ENCODE results near the gene XYLB.

The XYLB gene

DNA sequence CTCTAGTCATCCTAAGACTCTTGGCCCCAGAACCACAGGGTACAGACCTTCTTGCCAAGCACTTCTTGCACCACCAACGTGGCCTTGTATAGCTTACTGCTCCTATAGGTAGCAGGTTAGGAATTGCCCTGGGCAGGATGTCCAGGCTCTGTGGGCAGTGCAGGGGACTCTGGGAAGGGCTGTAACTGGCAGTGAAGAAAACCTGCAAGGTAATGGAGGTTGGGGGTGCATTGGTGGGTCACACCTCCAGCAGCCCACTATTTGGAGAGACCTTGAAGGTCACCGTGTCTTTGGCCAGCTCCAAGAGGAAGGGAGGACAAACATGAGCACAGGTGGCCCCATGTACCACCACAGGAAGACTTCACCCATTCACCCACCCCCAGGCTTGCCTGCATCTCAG, 21.3 kb upstream of the XYLB start:
- DNase-seq: no peak

DNA sequence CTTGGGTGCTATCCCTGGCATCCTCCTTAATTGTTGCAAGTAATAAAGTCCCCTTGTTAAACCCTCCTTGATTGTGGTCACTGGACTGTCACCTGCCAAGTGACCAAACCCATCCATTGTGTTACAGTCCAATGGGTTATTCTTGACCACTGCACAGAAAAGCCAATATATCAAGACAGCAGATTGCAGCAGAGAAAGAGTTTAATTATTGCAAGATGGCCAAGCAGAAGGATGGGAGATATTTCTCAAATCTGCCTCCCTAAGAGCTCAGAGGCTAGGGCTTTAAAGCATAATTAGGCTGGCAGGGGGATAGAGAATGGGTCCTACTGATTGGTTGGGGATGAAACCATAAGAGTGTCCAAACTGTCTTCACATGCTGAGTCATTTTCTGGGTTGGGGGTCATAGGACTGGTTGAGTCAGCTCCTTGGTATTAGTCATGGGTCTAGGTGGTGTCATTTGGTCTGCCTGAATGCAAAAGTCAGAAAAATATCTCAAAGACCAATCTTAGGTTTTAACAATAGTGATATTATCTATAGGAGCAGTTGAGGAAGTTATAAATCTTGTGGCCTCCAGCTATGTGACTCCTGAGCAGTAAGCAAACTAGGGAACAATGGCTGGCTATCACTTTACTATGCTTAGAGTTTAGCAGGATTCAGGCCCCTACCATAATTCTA, 19.1 kb upstream of the XYLB start:
- no peak for DNase-seq

DNA sequence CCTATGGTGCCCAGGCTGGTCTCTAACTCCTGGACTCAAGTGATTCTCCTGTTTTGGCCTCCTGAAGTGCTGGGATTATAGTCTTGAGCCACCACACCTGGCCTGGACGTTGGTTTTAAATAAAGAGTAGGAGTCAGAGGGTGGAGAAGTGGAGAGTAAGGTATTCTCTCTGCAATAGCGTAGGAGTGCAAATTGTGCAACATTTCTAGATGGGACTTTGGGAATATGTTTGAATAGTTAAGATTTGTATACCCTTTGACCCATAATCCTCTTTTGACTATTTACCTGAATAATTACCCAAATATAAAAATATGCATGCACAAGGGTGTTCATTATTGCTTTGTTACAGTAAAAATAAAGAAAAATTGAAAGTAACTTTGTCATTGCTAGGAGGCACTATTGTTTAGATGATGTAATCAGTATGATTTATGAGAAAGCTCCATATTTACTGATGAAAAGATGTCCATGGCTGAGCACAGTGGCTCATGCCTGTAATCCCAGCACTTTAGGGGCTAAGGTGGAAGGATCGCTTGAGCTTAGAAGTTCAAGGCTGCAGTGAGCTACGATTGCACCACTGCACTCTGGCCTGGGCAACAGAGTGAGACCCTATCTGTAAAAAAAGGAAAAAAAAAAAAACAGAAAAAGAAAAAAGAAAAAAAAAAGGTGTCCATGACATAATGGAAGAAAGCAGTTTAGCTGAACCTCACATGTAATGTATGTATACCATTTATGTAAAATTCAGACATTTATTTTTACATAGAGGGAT, 15.1 kb upstream of the XYLB start:
- DNase-seq: no peak

- no peak for DNase-seq
Measured at GRCh38 chr3:38332201-38332600, 14.4 kb upstream of the XYLB start.

DNA sequence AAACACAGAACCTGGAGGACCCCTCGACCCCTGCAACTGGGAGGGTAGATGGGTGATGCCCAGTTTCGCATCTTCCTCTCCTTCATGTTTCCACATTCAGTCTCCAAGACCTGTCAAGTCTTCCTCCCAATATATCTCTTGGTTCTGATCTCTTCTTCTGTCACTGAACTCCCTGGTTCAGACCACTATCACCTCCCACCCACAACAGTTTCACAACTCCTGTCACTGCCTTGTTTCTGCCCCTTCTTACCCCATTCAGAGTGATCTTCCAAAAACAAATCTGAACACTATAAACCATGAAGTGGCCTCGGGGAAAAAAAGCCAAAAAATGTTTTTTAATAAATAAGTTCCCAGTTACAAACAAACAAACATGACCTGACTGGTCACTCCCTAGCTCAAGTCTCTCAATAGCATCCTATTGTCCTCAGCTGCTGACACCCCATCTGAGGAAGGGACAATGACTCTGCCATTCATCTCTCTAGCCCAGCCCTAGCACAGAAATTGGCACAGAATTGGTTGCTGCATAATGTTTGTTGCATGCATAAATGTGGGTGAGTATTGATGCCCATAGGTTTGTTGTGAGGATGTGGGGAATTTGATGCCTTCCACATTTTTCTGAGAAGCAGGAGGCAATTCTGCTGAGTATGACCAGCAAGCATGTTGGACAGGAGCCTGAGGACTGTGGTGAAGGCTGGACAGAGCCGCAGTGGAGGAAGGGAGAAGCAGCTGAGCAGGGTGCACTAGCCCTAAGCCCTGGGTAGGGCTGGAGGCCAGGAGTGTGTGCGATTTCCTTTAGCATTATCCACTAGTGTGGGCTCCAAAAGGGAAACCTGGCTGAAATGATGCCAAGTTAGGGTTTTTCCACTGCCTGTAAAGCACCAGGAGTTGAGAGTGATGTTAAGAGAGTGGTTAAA, 12.2 kb upstream of the XYLB start:
- DNase-seq: no peak

- DNase-seq: no peak
Measured at GRCh38 chr3:38335263-38335662, 11.3 kb upstream of the XYLB start.

- DNase-seq: no peak
Measured at GRCh38 chr3:38337703-38338102, 8.9 kb upstream of the XYLB start.

GRCh38 chr3:38343797-38344594, 2.6 kb upstream of the XYLB start:
- DNase-seq: no peak

DNA sequence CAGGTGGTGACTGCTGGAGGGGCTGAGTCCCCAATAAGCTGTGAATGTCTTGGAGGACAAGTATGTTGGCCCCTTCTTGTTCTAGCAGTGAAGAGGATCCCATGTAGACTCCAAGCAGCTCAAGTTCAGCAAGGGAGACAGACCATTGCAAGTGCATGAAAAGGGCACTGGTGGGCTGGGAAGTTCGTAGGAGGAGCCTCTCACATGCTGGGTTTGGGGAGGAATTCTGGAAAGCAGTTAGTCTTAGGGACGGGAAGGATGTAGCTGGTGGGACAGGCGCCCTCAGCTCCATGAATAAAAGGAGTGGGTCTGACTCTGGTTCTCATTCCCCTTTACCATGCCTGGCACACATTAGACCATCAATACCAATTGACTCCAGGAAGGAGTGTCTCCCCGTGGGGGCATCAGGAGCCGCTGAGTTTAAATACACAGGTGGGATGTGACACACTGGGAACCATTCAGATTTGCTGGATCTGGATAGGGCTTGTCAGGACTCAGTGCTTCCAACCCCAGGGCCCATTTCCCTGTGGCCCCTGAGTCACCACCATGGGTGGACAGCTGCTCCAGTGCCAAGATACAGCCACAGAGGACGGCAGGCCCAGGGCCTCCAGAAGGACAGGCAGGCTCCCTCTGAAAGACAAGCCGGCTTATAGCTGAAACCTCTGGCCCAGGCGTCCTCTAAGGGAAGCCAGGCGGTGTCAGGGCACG, 552 bp upstream of the XYLB start:
- no peak for DNase-seq

GRCh38 chr3:38347421-38348200, 1.0 kb downstream of the XYLB start:
- DNase-seq: no peak

DNA sequence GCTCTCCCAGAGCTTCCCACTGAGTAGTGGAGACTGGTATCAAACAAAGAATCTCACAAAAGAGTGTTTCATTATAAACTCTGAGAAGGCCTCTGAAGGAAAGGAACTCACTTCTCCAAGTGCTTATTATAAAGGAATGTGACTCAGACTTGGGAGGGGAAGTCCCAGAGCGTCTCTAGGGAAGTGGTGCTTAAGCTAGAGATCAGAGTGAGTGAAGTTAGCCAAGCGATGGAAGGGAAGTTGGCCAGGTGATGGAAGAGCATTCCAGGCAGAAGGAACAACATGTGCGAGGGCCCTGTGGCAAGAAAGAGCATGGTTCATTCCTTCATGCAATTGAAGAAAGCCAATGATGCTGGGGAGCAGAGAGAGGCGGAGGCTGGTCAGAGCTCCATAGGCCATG, 2.3 kb downstream of the XYLB start:
- DNase-seq: no peak

DNA sequence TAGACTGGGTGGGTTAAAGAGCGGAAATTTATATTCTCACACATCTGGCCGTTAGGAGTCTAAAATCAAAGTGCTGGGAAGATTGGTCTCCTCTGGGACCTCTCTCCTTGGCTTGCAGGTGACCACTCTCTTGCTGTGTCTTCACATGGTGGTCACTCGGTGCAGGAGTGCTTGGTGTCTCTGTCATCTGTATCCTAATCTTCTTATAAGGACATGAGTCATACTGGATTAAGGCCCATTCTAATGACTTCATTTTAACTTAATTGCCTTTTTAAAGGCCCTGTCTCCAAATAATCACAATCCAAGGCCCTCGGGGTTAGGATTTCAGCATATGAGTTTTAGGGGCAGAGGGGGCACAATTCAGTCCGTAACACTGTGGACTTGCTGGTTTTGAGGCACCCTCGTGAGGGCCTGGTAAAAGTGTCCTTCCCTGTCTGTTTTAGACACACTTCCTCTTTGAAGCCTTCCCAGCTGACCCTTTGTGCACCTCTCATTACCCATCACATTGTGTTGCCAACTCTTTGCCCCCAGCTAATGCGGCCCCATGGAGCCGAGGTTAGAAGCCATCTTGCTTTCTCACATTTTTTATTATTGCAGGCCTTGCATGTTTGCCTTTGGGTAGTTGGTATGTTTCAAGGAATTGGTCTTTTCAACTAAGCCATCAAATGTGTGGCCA, 3.2 kb downstream of the XYLB start:
- no peak for DNase-seq

DNA sequence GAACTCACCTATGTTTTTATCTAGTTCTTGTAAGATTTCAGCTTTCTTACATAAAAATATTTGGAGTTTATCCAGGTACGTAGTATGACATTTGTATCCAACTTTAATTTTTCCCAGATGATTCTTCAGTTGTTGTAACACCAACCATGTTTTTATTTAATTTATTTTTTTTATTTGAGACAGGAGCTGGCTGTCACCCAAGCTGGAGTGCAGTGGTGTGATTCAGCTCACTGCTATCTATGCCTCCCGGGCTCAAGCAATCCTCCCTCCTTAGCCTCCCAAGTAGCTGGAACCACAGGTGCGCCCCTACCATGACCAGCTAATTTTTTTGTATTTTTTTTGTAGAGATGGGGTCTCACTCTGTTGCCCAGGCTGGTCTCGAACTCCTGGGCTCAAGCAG, 6.6 kb downstream of the XYLB start:
- DNase-seq: no peak

GRCh38 chr3:38354588-38355330, 8.2 kb downstream of the XYLB start:
- no peak for DNase-seq

- DNase-seq: no peak
Measured at GRCh38 chr3:38359038-38359437, 12.5 kb downstream of the XYLB start.

GRCh38 chr3:38360345-38360744, 13.8 kb downstream of the XYLB start:
- DNase-seq: no peak

GRCh38 chr3:38361496-38361895, 14.9 kb downstream of the XYLB start:
- no peak for DNase-seq

- no peak for DNase-seq
Measured at GRCh38 chr3:38362825-38363224, 16.2 kb downstream of the XYLB start.

- DNase-seq: no peak
Measured at GRCh38 chr3:38364721-38365400, 18.3 kb downstream of the XYLB start.
